Neuronal stem cell (in vitro differentiated cells): ENCODE data around the gene MRPS6.

ENCODE experiments used
- DNase-seq: peaks from one replicate; pipeline ENCODE4 v3.0.0-alpha.2; 2013; ENCODE audit warnings: low spot score
- H2AFZ ChIP-seq: one replicate; pipeline ENCODE4 v1.6.1; 2013; ENCODE audit warnings: mild to moderate bottlenecking, low read length, inconsistent platforms
- H2AK5ac ChIP-seq: 2 replicates; pipeline ENCODE4 v1.6.1; 2013; ENCODE audit warnings: low read depth, mild to moderate bottlenecking, inconsistent platforms, low read length, moderate library complexity, mixed read lengths
- H2BK120ac ChIP-seq: 2 replicates; pipeline ENCODE4 v1.6.1; 2013; ENCODE audit warnings: low read depth, mild to moderate bottlenecking, inconsistent platforms, low read length, moderate library complexity, mixed read lengths
- H2BK12ac ChIP-seq: one replicate; pipeline ENCODE4 v1.6.1; 2013; ENCODE audit warnings: low read length, inconsistent platforms
- H2BK15ac ChIP-seq: 2 replicates; pipeline ENCODE4 v1.6.1; 2013; ENCODE audit warnings: mild to moderate bottlenecking, low read length, inconsistent platforms, mixed read lengths
- H2BK5ac ChIP-seq: one replicate; pipeline ENCODE4 v1.6.1; 2013; ENCODE audit warnings: inconsistent platforms, mild to moderate bottlenecking, low read length, moderate library complexity
- H3K14ac ChIP-seq: one replicate; pipeline ENCODE4 v1.6.1; 2013; ENCODE audit warnings: low read length, inconsistent platforms
- H3K18ac ChIP-seq: 2 replicates; pipeline ENCODE4 v1.6.1; 2013; ENCODE audit warnings: low read length, inconsistent platforms
- H3K23ac ChIP-seq: 2 replicates; pipeline ENCODE4 v1.6.1; 2013; ENCODE audit warnings: low read depth, mild to moderate bottlenecking, mixed read lengths, low read length, inconsistent platforms; ENCODE audit not compliant: poor library complexity
- H3K27ac ChIP-seq: replicated peaks from 3 replicates; pipeline ENCODE4 v1.5.1; 2013; ENCODE audit warnings: low read length, inconsistent platforms
- H3K27me3 ChIP-seq, 3 experiments: 2 replicates each; pipeline ENCODE4 v1.6.1; 2013; ENCODE audit warnings: low read length in 3 of 3, mild to moderate bottlenecking in 2 of 3, inconsistent platforms in 1 of 3, low read depth in 1 of 3, mixed read lengths in 1 of 3, moderate library complexity in 1 of 3; ENCODE audit not compliant: control insufficient read depth in 3 of 3, insufficient read depth in 3 of 3
- H3K36me3 ChIP-seq, 2 donors: replicated peaks in 1 of 2; 2 replicates each; pipeline ENCODE4 v1.6.1; 2013; ENCODE audit warnings: low read length in 2 of 2; ENCODE audit not compliant: control insufficient read depth in 2 of 2, insufficient read depth in 2 of 2
- H3K4ac ChIP-seq: 2 replicates; pipeline ENCODE4 v1.6.1; 2013; ENCODE audit warnings: inconsistent platforms, mild to moderate bottlenecking, low read length, moderate library complexity
- H3K4me1 ChIP-seq, 2 donors: 1 replicate in 1 of 2; 2 replicates in 1 of 2; pipeline ENCODE4 v1.6.1; 2013; ENCODE audit warnings: low read length in 2 of 2, low read depth in 1 of 2; ENCODE audit not compliant: control insufficient read depth in 2 of 2, insufficient read depth in 1 of 2
- H3K4me2 ChIP-seq: one replicate; pipeline ENCODE4 v1.6.1; 2013; ENCODE audit warnings: mild to moderate bottlenecking, low read length, inconsistent platforms; ENCODE audit not compliant: insufficient read depth, poor library complexity, severe bottlenecking
- H3K4me3 ChIP-seq, 2 donors: 2 replicates each; pipeline ENCODE4 v1.5.1; 2013; ENCODE audit warnings: low read length in 2 of 2, mild to moderate bottlenecking in 2 of 2, inconsistent platforms in 1 of 2, moderate library complexity in 1 of 2
- H3K79me1 ChIP-seq: one replicate; pipeline ENCODE4 v1.6.1; 2013; ENCODE audit warnings: low read depth, mild to moderate bottlenecking, inconsistent platforms, low read length, moderate library complexity
- H3K9ac ChIP-seq: one replicate; pipeline ENCODE4 v1.6.1; 2013; ENCODE audit warnings: mild to moderate bottlenecking, low read depth, low read length, inconsistent platforms; ENCODE audit not compliant: poor library complexity
- H3K9me3 ChIP-seq, 2 donors: replicated peaks in 1 of 2; 2 replicates each; pipeline versions ENCODE3 to v1.6.1; 2013; ENCODE audit warnings: low read length in 2 of 2, mild to moderate bottlenecking in 2 of 2, inconsistent platforms in 1 of 2, low read depth in 1 of 2, mixed read lengths in 1 of 2, moderate library complexity in 1 of 2; ENCODE audit not compliant: control insufficient read depth in 2 of 2, insufficient read depth in 1 of 2
- H4K8ac ChIP-seq: one replicate; pipeline ENCODE4 v1.6.1; 2013; ENCODE audit warnings: low read depth, mild to moderate bottlenecking, inconsistent platforms, low read length, moderate library complexity
- H4K91ac ChIP-seq: one replicate; pipeline ENCODE4 v1.6.1; 2013; ENCODE audit warnings: low read length, low read depth, mild to moderate bottlenecking, inconsistent platforms; ENCODE audit not compliant: poor library complexity
- WGBS, 2 donors: extraction: QIAGEN DNeasy Blood & Tissue Kit; methylation state at CpG; one replicate each; pipeline ENCODE4 v1.1.7; 2013; ENCODE audit warnings: missing lambda C conversion rate in 2 of 2, mixed read lengths in 1 of 2; ENCODE audit not compliant: insufficient read length in 2 of 2, insufficient replicate concordance in 1 of 2; ENCODE audit errors: extremely low coverage in 2 of 2; 5-methylcytosine and 5-hydroxymethylcytosine counted together

The MRPS6 gene

GRCh38 chr21:34043333-34043732, 30.0 kb upstream of the MRPS6 start:
- WGBS, 2 donors = no CpG with 5 or more reads among the region's 4 CpGs
- Histone ChIP-seq H3K23ac (no peak overlapping the region), H2BK5ac (no peak overlapping the region), H2BK120ac (no peak overlapping the region), H3K14ac (no peak overlapping the region), H4K91ac (no peak overlapping the region), H3K9me3 (no peaks in the 10 kb centered on the region), H3K4me2 (no peak overlapping the region), H4K8ac (no peak overlapping the region), H3K79me1 (no peaks in the 10 kb centered on the region), H2BK15ac (no peak overlapping the region), H3K27me3 (peaks cover 0 to 3% (median 0%) of the 10 kb centered on the region in 3 experiments), H2AK5ac (no peak overlapping the region), H3K9ac (no peak overlapping the region), H2BK12ac (no peak overlapping the region), H3K18ac (no peak overlapping the region), H3K4me3 (no peak overlapping the region), H3K27ac (no peak overlapping the region), H3K36me3 (no peaks in the 10 kb centered on the region), H2AFZ (no peak overlapping the region), H3K4me1 (no peaks in the 10 kb centered on the region), H3K4ac (no peak overlapping the region)
- DNase-seq = no peak

- Histone ChIP-seq H4K8ac (no peak overlapping the region), H3K9ac (no peak overlapping the region), H2BK120ac (no peak overlapping the region), H3K27me3 (peaks cover 0 to 3% (median 0%) of the 10 kb centered on the region in 3 experiments), H2BK15ac (no peak overlapping the region), H3K36me3 (no peaks in the 10 kb centered on the region), H3K18ac (no peak overlapping the region), H2BK12ac (no peak overlapping the region), H3K4me1 (no peaks in the 10 kb centered on the region), H3K9me3 (no peaks in the 10 kb centered on the region), H3K27ac (no peak overlapping the region), H2BK5ac (no peak overlapping the region), H3K23ac (no peak overlapping the region), H4K91ac (no peak overlapping the region), H3K14ac (no peak overlapping the region), H3K79me1 (no peaks in the 10 kb centered on the region), H3K4me2 (no peak overlapping the region), H2AFZ (no peak overlapping the region), H3K4me3 (no peak overlapping the region), H2AK5ac (no peak overlapping the region), H3K4ac (no peak overlapping the region)
- no peak for DNase-seq
- WGBS, 2 donors = no CpG with 5 or more reads among the region's 6 CpGs
Measured at GRCh38 chr21:34046917-34047316, 26.5 kb upstream of the MRPS6 start.

GRCh38 chr21:34047835-34048234, 25.5 kb upstream of the MRPS6 start:
- Histone ChIP-seq H3K4ac (no peak overlapping the region), H3K23ac (no peak overlapping the region), H4K8ac (no peak overlapping the region), H3K14ac (no peak overlapping the region), H2BK15ac (no peak overlapping the region), H2AK5ac (no peak overlapping the region), H2BK12ac (no peak overlapping the region), H3K18ac (no peak overlapping the region), H3K4me2 (no peak overlapping the region), H3K27me3 (peaks cover 0 to 3% (median 0%) of the 10 kb centered on the region in 3 experiments), H4K91ac (no peak overlapping the region), H3K9ac (no peak overlapping the region), H3K4me1 (no peaks in the 10 kb centered on the region), H2BK5ac (no peak overlapping the region), H3K79me1 (no peaks in the 10 kb centered on the region), H3K27ac (no peak overlapping the region), H3K36me3 (no peaks in the 10 kb centered on the region), H3K4me3 (no peak overlapping the region), H2BK120ac (no peak overlapping the region), H3K9me3 (no peaks in the 10 kb centered on the region), H2AFZ (no peak overlapping the region)
- DNase-seq = no peak

- WGBS, 2 donors = no CpG with 5 or more reads among the region's 5 CpGs
- no peak overlapping the region for H4K91ac ChIP-seq
- no peak overlapping the region for H3K18ac ChIP-seq
- no peak overlapping the region for H3K4ac ChIP-seq
- H2BK120ac ChIP-seq = no peak overlapping the region
- H3K4me3 ChIP-seq = no peak overlapping the region
- no peak overlapping the region for H2BK15ac ChIP-seq
- H3K23ac ChIP-seq = no peak overlapping the region
- no peak overlapping the region for H2BK5ac ChIP-seq
- no peak for DNase-seq
- H4K8ac ChIP-seq = no peak overlapping the region
- no peak overlapping the region for H3K9ac ChIP-seq
- H2BK12ac ChIP-seq = no peak overlapping the region
- no peak overlapping the region for H3K14ac ChIP-seq
- H3K27ac ChIP-seq = no peak overlapping the region
- no peak overlapping the region for H2AK5ac ChIP-seq
- no peak overlapping the region for H3K4me2 ChIP-seq
- H3K79me1 ChIP-seq = no peaks in the 10 kb centered on the region
- peaks cover 0 to 9% (median 0%) of the 10 kb centered on the region in 3 experiments for H3K27me3 ChIP-seq
- no peaks in the 10 kb centered on the region for H3K36me3 ChIP-seq
- H3K4me1 ChIP-seq = no peaks in the 10 kb centered on the region
- no peak overlapping the region for H2AFZ ChIP-seq
- no peaks in the 10 kb centered on the region for H3K9me3 ChIP-seq
Measured at GRCh38 chr21:34052171-34052570, 21.2 kb upstream of the MRPS6 start.
